Lower lobe of right lung (tissue), 2 donors: ENCODE measurements around the gene HSD11B1L. TPM values are rescaled to one million over a fixed set of nuclear protein-coding genes. Genes with fewer than 3 reads are reported as not detected.
A peak's percentile ranks its signal among the peaks of the same experiment; 100 is the strongest.

Source experiments
- ATAC-seq, 2 donors: fragments of 200-7000 bp; cut with Tn5 transposase; one replicate each; pipeline ENCODE4 v1.9.1; 2020 to 2022; ENCODE audit warnings: mild to moderate bottlenecking in 2 of 2, moderate library complexity in 2 of 2
- DNase-seq: peaks from one replicate; pipeline ENCODE4 v3.0.0-alpha.2; 2020
- H3K27ac ChIP-seq: fragments of 200-600 bp; one replicate; pipeline ENCODE4 v1.8.0; 2022
- H3K27me3 ChIP-seq: fragments of 200-600 bp; one replicate; pipeline ENCODE4 v1.8.0; 2022; ENCODE audit warnings: low read depth
- H3K36me3 ChIP-seq: fragments of 200-600 bp; one replicate; pipeline ENCODE4 v1.8.0; 2022; ENCODE audit warnings: mild to moderate bottlenecking
- H3K4me1 ChIP-seq: fragments of 200-600 bp; one replicate; pipeline ENCODE4 v1.8.0; 2022
- H3K4me3 ChIP-seq: fragments of 200-600 bp; one replicate; pipeline ENCODE4 v1.8.0; 2022; ENCODE audit warnings: mild to moderate bottlenecking
- H3K9me3 ChIP-seq: fragments of 200-600 bp; one replicate; pipeline ENCODE4 v1.8.0; 2022
- intact Hi-C: fragments of 100-400 bp; cut with DNase I; formaldehyde crosslinking; loops from one replicate; pipeline ENCODE4 v1.11.0; 2022
- total RNA-seq: library from RNA; stranded (reverse); fragmentation: NEBNext Ultra II Directional; extraction: Animal tissue kit (Norgen Biotek cat#: 25700); gene quantifications from one replicate; pipeline ENCODE4 v1.2.1, GENCODE V29; 2021
- TF ChIP-seq, protein P1 (sequence below): fragments of 200-600 bp; IDR thresholded peaks from one replicate; pipeline ENCODE4 v1.8.0; 2022; ENCODE audit warnings: antibody characterized with exemption, mild to moderate bottlenecking
- donor health status: DM: no; HTN: yes; CAD: no; lungs with severe emphysema.

Gene HSD11B1L
- total RNA-seq, 1 donor from 2014 or later: 8.6 TPM

DNA sequence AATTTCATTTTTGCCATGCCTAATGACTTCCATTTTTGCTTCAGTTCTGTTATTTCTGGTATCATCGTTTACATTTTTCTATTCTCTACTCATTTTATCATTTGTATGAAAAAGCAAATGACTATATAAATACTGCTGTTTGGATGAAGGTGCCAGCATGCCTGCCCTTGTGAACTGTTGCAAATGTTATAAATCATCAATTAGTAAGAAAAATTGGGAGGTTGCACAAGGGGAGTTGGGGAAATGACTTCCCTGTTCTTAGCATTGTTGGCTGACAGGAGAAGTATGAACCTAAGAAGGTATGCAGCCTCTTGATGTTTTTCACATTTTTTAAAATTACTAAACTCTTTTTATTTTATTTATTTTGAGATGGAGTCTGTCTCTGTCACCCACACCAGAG is 42.9 kb upstream of the HSD11B1L start:
- Histone ChIP-seq H3K4me3 (no peak overlapping the region), H3K9me3 (no peaks in the 10 kb centered on the region), H3K27me3 (no peaks in the 10 kb centered on the region), H3K4me1 (peaks cover 40% of the 10 kb centered on the region), H3K27ac (no peak overlapping the region), H3K36me3 (peaks cover 19% of the 10 kb centered on the region)
- TF ChIP-seq, protein P1, sequence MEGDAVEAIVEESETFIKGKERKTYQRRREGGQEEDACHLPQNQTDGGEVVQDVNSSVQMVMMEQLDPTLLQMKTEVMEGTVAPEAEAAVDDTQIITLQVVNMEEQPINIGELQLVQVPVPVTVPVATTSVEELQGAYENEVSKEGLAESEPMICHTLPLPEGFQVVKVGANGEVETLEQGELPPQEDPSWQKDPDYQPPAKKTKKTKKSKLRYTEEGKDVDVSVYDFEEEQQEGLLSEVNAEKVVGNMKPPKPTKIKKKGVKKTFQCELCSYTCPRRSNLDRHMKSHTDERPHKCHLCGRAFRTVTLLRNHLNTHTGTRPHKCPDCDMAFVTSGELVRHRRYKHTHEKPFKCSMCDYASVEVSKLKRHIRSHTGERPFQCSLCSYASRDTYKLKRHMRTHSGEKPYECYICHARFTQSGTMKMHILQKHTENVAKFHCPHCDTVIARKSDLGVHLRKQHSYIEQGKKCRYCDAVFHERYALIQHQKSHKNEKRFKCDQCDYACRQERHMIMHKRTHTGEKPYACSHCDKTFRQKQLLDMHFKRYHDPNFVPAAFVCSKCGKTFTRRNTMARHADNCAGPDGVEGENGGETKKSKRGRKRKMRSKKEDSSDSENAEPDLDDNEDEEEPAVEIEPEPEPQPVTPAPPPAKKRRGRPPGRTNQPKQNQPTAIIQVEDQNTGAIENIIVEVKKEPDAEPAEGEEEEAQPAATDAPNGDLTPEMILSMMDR: no peak
- intact Hi-C loops: no loop called here
- DNase-seq: no peak
- no peak for ATAC-seq

DNA sequence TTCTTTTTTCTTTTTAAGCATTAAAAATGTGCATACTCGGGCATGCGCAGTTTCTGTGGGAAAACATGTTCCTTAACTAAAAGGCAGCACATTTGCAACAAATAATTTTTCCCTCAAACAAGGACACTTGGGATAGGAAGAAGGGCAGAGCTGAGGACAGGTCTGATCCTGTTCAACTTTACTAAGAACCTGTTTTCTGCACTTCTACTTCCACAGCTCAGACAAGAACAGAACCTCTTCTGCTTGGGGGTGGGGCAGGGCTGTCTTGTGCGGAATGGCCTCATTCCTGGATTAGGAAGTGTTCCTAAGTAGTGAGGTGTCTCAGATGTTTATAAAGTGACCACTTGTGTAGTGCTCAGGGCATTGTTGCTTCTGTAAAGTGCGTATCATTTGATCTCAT is 39.7 kb upstream of the HSD11B1L start:
- TF ChIP-seq, protein P1: no peak
- H3K27ac ChIP-seq: no peak overlapping the region
- H3K36me3 ChIP-seq: peaks cover 51% of the 10 kb centered on the region
- no peaks in the 10 kb centered on the region for H3K27me3 ChIP-seq
- peak in 1 of 2 donors; percentile 36 for ATAC-seq
- intact Hi-C loops: no loop called here
- no peak overlapping the region for H3K4me3 ChIP-seq
- DNase-seq: no peak
- no peaks in the 10 kb centered on the region for H3K9me3 ChIP-seq
- peaks cover 21% of the 10 kb centered on the region for H3K4me1 ChIP-seq

DNA sequence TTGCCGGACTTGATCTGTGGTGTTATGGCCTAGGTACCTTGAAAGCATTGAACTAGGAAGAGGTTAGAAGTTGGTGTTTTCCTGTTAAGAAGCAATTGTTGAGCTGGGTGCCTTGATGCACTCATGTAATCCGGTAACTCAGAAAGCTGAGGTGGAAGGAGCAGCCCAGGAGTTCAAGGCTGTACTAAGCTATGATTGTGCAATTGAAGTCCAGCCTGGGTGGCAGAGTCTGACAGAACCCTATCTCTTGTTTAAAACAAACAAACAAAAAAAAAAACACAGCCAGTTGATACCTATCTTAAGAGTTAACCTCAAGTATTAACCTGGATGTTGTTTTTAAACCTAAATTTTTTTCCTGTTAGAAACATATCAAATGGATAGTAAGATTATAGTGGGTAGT is 38.6 kb upstream of the HSD11B1L start:
- H3K9me3 ChIP-seq: no peaks in the 10 kb centered on the region
- no peak overlapping the region for H3K27ac ChIP-seq
- intact Hi-C loops: no loop called here
- no peaks in the 10 kb centered on the region for H3K27me3 ChIP-seq
- no peak overlapping the region for H3K4me3 ChIP-seq
- TF ChIP-seq, protein P1: no peak
- peaks cover 13% of the 10 kb centered on the region for H3K4me1 ChIP-seq
- ATAC-seq (no peak), DNase-seq (no peak)
- peaks cover 61% of the 10 kb centered on the region for H3K36me3 ChIP-seq

DNA sequence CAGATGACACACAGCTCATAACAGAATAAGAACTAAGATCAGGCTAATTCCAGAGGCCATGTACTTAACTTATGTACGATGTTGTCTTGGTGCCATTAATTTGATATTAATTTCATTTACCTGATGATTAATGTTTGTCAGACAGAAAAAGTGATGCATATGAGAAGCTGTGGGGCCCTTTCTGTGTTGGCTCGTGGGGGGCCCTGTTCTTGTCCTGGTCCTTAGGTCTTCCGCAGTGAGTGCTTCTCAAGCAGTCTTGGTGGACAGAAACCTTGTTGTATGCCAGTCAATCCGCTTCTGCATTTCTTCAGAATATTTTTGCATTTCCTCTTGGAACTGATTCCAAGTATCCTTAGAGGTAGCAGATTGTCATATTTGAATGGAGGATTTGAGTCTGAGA is 37.8 kb upstream of the HSD11B1L start:
- intact Hi-C loops: no loop called here
- Histone ChIP-seq H3K36me3 (peaks cover 70% of the 10 kb centered on the region), H3K4me3 (no peak overlapping the region), H3K27ac (no peak overlapping the region), H3K27me3 (no peaks in the 10 kb centered on the region), H3K9me3 (no peaks in the 10 kb centered on the region), H3K4me1 (peaks cover 5% of the 10 kb centered on the region)
- DNase-seq (no peak), ATAC-seq (no peak)
- TF ChIP-seq, protein P1: no peak

DNA sequence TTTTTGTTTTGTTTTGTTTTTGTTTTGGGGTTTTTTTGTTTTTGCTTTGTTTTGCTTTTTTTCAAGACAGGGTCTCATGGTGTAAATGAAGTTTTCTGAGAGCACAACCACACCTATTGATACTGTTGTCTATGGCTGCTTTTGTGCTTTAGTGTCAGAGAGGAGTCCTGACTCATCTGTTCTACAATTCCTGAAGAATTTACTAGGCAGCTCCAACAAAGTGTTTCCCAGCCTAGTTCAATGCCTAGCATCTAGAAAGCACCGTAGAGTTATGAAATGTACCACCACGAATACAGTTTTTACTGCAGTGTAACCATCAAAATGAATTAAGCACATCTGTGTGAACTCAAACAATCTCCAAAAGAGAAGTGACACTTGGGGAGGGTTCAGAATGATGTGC is 36.8 kb upstream of the HSD11B1L start:
- Histone ChIP-seq H3K4me1 (no peaks in the 10 kb centered on the region), H3K27me3 (no peaks in the 10 kb centered on the region), H3K36me3 (peaks cover 76% of the 10 kb centered on the region), H3K4me3 (no peak overlapping the region), H3K9me3 (no peaks in the 10 kb centered on the region), H3K27ac (no peak overlapping the region)
- TF ChIP-seq, protein P1: no peak
- intact Hi-C loops: no loop called here
- DNase-seq (no peak), ATAC-seq (no peak)

DNA sequence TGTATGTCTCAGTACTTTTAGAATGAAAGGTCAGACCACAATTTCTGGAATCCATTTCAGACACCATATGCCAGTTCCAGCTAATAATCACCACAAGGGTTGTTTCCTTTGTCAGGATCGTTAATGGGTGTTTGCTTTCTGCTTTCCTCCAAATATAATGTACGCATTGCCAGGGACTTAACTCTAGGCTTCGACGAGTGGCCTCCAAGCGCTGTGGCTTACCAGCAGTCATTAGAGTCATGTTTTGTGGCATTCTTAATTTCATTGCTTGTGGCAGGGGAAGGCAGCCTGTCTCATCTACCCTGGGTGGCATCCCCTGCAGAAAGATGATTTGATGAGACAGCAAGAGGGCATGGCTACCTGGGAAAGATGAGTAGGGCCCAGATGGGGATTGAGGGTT is 35.4 kb upstream of the HSD11B1L start:
- no peaks in the 10 kb centered on the region for H3K4me1 ChIP-seq
- intact Hi-C loops: no loop called here
- ATAC-seq: no peak
- H3K9me3 ChIP-seq: no peaks in the 10 kb centered on the region
- H3K4me3 ChIP-seq: no peak overlapping the region
- TF ChIP-seq, protein P1: no peak
- no peak overlapping the region for H3K27ac ChIP-seq
- H3K27me3 ChIP-seq: no peaks in the 10 kb centered on the region
- H3K36me3 ChIP-seq: peaks cover 86% of the 10 kb centered on the region
- DNase-seq: no peak
